Activated CD8-positive, alpha-beta memory T cell treated with anti-CD3 and anti-CD28 coated beads, Interleukin-2, amount 50 U/mL, for 24 hours (primary cell): ENCODE measurements around the gene BCAS3.

Experiments used
- DNase-seq: peaks from one replicate; pipeline ENCODE4 v3.0.0-alpha.2; 2020; ENCODE audit errors: extremely low read depth

BCAS3 gene

GRCh38 chr17:61316633-61317032, 639.0 kb downstream of the BCAS3 start:
- no peak for DNase-seq

GRCh38 chr17:61317779-61318178, 640.1 kb downstream of the BCAS3 start:
- DNase-seq: no peak

GRCh38 chr17:61318684-61319098, 641.0 kb downstream of the BCAS3 start:
- DNase-seq: no peak

- DNase-seq: no peak
Measured at GRCh38 chr17:61321344-61321743, 643.7 kb downstream of the BCAS3 start.

GRCh38 chr17:61322325-61323002, 644.8 kb downstream of the BCAS3 start:
- no peak for DNase-seq

GRCh38 chr17:61323003-61323908, 645.6 kb downstream of the BCAS3 start:
- no peak for DNase-seq

- no peak for DNase-seq
Measured at GRCh38 chr17:61323909-61324868, 646.5 kb downstream of the BCAS3 start.

- DNase-seq: no peak
Measured at GRCh38 chr17:61324950-61325349, 647.3 kb downstream of the BCAS3 start.

GRCh38 chr17:61325382-61326073, 647.9 kb downstream of the BCAS3 start:
- DNase-seq: no peak

GRCh38 chr17:61326330-61326729, 648.7 kb downstream of the BCAS3 start:
- DNase-seq: no peak

GRCh38 chr17:61328351-61328750, 650.7 kb downstream of the BCAS3 start:
- no peak for DNase-seq

GRCh38 chr17:61330174-61331150, 652.8 kb downstream of the BCAS3 start:
- no peak for DNase-seq

- no peak for DNase-seq
Measured at GRCh38 chr17:61331178-61331577, 653.5 kb downstream of the BCAS3 start.

GRCh38 chr17:61331886-61332285, 654.2 kb downstream of the BCAS3 start:
- DNase-seq: no peak

- DNase-seq: no peak
Measured at GRCh38 chr17:61333136-61333535, 655.5 kb downstream of the BCAS3 start.

GRCh38 chr17:61334673-61335072, 657.0 kb downstream of the BCAS3 start:
- no peak for DNase-seq

- no peak for DNase-seq
Measured at GRCh38 chr17:61335105-61335844, 657.6 kb downstream of the BCAS3 start.

- DNase-seq: no peak
Measured at GRCh38 chr17:61335845-61336655, 658.4 kb downstream of the BCAS3 start.
